Breast epithelium (tissue), 3 donors: ENCODE measurements around the gene TBC1D1.

ENCODE experiments used
- POLR2A ChIP-seq: fragments of 450-650 bp; IDR thresholded peaks from one replicate; pipeline ENCODE4 v1.6.1; 2016; ENCODE audit warnings: antibody characterized with exemption, mild to moderate bottlenecking, moderate library complexity
- TF ChIP-seq, protein P1 (sequence below), 3 donors: fragments of 450-650 bp; IDR thresholded peaks; one replicate each; pipeline ENCODE4 v1.5.1; 2016 to 2017; ENCODE audit warnings: antibody characterized with exemption in 3 of 3, mild to moderate bottlenecking in 3 of 3, moderate library complexity in 3 of 3

DNA sequence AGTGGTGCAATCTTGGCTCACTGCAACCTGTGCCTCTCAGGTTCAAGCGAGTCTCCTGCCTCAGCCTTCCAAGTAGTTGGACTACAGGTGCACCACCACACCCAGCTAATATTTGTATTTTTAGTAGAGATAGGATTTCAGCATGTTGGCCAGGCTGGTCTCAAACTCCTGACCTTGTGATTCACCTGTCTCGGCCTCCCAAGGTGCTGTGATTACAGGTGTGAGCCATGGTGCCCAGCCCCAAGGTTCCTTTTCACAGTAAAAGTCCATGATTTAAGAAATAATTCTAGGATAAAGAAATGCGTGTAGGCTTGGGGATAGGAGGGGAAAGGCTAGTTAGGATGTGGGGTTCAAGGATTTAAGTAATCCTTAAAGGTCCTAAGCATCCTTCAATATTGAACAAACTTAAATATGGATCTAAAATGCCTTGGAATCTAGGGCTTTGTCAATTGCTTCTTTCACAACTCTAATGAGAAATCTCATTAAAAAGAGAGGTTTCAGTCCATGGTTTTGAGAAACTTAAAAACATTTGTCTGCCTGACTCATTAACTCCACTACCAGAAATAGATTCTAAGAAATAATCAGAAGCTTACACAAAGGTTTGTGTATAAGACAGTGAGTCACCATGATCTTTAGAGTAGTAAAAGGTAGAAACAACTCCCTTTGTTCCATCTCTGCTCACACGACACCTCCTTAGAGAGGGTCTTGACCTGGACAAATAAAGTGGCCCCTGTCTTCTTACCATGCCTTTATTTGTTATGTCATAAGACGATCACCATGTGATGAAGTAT is 272.5 kb downstream of the TBC1D1 start:
- TF ChIP-seq, protein P1, sequence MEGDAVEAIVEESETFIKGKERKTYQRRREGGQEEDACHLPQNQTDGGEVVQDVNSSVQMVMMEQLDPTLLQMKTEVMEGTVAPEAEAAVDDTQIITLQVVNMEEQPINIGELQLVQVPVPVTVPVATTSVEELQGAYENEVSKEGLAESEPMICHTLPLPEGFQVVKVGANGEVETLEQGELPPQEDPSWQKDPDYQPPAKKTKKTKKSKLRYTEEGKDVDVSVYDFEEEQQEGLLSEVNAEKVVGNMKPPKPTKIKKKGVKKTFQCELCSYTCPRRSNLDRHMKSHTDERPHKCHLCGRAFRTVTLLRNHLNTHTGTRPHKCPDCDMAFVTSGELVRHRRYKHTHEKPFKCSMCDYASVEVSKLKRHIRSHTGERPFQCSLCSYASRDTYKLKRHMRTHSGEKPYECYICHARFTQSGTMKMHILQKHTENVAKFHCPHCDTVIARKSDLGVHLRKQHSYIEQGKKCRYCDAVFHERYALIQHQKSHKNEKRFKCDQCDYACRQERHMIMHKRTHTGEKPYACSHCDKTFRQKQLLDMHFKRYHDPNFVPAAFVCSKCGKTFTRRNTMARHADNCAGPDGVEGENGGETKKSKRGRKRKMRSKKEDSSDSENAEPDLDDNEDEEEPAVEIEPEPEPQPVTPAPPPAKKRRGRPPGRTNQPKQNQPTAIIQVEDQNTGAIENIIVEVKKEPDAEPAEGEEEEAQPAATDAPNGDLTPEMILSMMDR (IDR thresholded peaks at IDR 0.05), result no peak
- TF ChIP-seq POLR2A, result no peak
